Hepatic stellate cell (primary cell): Measurements from ENCODE around the gene THSD7B.
"Not testable (repeated sequence)": the region's sequence is repeated elsewhere in the genome, so short reads cannot be mapped to it uniquely, and the experiment has no call there.

ENCODE experiments used
- DNase-seq: peaks from one replicate; pipeline ENCODE4 v3.0.0; 2011; ENCODE audit warnings: low spot score

THSD7B gene

DNA sequence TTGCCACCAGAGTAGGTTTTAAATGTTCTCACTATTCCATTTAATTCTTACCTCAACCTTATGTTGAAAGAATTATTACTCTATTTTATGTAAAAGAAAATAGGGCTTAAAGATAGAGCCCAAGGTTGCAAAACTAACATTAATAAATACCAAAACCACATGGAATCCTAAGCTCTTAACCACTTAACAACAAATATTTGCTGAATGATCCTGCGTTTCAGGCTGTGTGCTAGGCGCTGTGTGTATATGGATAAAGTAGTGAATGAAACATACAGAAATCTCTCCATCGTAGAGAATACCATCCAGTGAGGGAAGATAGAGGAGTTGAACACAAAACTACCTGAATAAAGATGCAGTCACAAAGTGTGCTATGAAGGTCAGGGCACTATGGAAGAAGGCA lies 485.1 kb downstream of the THSD7B start:
- no peak for DNase-seq

DNA sequence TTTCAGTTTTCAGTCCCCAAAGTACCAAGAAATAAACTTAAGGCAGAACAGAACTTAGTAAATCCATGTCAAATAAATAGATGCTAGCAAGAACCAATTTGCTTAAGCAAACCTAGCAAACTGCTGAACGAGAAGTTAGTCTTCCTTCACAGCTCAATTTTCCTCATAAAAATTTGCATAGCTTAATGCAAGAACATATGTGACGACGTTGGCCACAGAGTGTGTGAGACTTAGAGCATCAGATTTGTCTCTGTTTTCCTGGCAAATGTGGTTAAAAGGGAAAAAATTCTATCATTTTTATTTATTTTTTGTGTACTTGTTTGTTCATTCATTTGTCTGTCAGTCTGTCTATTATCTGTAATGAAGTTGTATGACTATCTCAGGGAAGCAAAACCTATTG lies 485.7 kb downstream of the THSD7B start:
- DNase-seq, result no peak

DNA sequence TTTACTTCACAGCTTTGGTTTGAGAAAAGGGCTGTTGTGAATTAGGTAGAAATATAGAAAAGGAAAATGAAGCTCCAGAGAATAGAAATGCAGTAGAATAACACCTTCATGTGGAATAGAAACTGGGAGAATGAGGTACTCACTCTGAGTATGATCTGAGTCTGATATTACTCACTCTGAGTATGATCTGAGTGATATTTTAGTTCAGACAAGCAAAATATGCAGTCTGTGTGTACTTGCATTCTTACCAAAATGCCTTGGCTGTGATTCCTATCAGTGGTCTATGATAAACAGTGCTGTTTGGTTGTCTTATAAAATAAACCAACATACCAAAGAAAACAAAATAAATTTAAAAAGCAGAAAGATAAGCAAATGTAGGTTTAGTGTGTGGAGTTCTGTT lies 487.6 kb downstream of the THSD7B start:
- DNase-seq, result no peak

DNA sequence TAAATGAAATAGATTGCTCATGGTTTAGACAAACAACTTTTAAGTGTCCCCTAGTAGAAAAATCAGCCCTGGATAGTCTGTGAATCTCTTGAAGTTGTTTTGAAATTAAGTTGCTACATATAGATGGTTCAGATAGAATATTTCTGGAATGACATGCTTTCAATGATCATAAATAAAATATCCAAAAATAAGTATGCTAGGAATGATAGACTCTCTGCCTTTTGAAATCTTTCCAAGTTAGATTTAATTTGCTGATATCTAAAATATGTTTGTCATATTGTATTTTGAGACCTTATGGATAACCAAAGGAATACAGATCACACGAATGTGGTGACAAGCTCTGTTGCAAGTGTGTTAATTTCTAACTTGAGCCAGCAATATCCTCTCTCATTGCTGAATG lies 488.7 kb downstream of the THSD7B start:
- DNase-seq, result no peak

DNA sequence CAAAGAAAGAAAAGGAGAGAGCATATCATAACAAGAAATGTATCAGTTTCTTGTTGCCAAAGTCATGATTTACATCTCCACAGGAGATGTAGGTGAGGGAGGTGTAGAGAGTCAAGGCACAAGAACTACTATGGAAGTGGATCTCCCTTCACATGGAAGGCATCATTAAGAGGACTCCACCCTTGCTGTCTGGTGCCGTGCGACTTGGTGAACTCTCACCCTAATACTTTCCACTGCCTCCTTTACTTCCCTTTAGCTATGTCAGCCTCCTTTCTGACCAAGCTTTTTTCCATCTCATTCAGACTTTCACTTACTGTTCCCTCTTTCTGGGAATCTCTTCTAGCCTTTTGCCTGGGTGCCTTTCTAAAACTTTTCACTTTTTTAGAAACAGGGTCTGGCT lies 490.0 kb downstream of the THSD7B start:
- no peak for DNase-seq

DNA sequence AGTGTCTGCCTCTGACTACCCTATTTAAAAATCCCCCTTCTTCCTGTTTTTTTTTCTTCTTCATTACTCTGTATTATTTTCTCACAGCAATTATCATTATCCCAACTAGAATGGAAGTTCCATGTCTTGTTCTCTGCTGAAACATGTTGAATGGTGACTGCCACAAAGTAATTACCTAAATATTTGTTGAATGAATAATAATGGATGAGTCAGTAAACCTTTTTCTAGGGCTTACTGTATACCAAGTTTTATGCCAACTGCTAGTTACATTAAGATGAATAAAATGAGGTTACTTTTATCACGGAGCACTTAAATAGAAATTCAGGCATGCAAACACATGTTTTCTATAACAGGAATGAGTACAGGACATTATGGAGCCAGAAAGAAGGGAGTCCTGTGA lies 490.6 kb downstream of the THSD7B start:
- no peak for DNase-seq

DNA sequence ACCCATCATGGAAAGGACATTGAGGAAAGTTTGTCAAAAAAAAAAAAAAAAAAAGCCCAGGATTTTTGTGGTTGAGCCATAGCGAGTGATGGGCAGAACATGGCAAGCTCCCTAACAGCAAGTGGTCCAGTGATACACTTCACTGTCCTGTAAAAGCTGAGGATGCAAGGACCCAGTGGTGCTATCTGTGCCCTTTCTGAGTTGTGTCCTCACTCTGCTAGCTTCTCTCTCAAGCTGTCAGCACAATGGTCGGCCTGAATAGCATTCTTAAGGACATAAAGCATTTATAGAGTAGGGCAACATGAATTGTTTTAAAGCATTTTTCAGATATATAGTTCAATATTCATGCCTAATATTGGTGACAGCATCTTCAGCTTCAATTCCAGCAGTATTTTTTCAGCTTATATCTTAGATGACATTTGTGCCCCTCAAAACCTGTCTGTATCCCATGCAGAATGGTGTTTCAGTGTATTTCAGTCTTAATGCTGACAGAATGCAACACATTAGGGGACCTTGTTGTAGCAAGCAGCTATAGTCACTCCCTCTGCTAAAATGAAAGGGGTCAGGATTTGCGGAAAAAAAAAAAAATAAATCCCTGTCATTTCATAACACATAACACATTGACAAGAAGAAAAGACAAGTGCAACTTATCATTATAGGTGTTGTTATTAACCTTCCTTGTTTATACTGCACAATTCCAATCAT lies 496.7 kb downstream of the THSD7B start:
- no peak for DNase-seq

DNA sequence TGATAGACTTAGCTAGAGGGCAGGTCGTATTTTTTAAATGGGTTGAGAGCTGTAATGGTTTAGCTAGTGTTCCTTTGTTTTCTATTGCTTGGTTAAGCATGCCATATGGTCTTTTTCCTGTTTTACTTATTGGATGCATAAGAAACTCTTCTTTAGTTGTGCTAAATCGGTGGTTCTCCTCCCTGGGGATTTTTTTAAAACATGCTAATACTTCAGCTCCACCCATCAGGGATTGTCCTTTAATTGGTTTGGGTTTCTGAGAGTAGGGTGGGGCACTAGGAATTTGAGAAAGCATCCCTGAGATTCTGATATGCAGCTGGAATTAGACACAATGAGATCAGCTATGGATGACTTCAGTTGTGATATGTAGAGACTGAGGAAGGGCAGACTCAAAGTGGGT lies 497.2 kb downstream of the THSD7B start:
- no peak for DNase-seq

DNA sequence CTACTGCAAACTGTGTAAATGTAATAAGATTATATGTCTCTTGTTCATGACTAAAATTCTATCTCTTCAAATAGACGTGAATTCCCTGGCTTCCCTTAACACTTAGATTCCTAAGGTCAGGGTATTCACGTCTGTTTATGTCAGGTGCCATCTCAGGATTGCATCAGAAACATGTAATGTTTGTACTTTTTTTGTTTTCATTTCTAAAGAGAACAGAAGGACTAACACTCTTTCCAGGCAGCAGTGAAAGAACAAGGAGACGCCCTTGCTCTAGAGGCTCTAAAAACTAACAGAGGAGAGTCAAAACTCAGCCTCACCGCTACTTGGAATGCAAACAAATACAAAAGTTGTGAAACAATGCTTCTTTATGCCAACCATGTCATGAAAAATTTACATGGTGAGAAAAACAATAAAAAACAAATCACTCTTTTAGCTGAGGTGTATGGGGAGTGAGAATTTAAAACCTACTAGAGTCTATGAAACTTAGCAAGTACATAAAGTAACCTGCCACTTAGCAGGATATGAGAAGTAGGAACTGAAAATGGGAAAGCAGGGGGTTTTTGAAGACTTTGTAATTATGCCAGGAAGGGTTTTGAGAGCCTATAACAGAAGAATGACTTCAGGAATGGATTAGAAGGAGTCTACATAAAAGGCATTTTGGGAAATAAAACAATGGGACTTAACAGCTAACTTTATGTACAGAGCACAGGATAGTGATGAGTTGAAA lies 522.7 kb downstream of the THSD7B start:
- DNase-seq, result no peak

DNA sequence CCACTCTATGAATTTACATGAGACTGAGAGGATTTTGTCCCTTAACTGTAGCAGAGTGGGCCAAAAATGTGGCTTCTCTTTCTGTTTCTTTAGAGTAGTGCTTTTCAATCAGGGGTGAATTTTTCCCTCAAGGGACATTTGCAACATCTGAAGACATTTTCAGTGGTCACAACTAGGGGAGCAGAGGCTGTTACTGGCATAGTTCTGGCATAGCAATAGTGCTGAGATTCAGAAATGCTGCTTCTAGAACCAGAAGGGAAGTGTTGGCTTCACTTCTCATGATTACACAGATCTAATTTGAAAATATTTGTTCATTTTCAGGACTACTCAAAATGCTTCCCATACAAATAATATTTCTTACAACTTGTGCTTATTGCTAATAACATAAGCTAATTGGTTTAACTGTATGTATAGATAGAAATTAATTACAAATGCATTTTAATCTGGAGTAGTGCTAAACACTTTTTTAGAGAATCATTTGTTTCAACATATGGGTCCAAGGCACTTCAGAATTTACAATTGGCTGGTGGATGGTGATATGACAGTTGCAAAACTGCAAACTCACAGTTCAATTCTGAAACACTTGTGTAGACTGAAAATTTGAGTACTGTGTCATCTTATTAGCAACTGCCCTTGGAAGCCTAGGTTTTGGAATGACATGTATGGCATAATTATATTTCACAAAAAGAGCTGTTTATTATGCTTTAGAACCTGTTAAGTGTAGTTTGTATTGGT lies 526.7 kb downstream of the THSD7B start:
- no peak for DNase-seq

DNA sequence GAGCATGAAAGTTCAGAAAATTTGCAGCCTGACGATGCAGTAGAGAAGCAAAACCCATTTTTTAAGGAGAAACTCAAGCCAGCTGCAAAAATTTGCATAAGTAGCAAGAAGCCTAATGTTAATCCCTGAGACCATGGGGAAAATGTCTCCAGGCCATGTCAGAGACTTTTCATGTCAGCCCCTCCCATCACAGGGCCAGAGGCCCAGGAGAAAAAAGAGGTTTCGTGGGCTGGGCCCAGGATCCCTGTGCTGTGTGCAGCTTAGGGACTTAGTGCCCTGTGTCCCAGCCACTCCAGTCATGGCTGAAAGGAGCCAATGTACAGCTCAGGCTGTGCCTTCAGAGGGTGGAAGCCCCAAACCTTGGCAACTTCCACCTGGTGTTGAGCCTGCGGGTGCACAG lies 533.0 kb downstream of the THSD7B start:
- DNase-seq, result no peak

DNA sequence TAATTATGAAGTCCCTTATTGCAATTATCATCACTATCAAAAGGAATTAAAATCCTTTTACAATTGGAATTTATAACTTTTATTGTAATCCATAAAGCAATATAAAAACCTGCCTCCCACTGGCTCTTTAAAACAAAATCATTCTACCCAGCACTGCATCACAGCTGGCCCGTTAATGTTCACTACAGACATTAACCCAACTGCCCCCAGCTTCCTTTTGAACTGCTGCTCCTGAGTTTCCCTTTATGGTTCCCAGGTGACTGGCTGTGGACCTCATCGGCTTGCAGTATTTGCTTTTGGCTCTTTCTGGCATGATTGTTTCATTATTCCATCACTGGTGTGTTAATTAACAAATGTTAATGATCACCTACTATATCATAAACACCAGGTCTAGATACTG lies 535.6 kb downstream of the THSD7B start:
- no peak for DNase-seq

DNA sequence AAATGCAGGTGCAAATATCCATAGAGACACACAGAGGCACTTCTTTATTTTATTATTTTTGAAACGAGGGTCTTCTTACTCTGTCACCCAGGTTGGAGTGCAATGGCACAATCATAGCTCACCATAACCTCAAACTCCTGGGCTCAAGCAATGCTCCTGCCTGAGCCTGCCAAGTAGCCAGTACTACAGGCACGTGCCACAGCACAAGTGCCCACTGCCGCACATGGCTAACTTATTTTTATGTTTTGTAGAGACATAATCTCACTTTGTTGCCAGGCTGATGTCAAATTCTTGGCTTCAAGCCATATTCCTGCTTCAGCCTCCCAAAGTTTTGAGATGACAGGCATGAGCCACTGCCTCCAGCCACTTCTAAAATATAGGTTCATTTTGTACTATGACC lies 537.6 kb downstream of the THSD7B start:
- no peak for DNase-seq

DNA sequence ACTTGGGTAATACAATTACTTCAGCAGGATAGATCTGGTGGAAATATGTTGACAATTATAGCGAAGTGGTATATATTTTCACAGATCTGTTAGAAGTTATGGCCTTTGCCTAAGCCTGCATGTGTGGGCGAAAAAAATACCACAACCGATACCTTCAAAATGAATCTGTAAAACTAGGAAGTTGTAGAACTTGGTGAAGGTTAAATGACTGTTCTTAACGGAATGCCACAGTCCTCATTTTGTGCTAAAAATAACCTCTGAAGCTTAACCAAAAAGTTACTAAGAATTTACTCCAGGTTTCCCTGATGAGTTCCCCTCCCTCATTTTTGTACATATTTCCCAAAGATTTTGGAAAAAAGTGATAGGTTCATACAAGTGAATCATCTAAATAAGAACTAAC lies 550.7 kb downstream of the THSD7B start:
- DNase-seq, result no peak

DNA sequence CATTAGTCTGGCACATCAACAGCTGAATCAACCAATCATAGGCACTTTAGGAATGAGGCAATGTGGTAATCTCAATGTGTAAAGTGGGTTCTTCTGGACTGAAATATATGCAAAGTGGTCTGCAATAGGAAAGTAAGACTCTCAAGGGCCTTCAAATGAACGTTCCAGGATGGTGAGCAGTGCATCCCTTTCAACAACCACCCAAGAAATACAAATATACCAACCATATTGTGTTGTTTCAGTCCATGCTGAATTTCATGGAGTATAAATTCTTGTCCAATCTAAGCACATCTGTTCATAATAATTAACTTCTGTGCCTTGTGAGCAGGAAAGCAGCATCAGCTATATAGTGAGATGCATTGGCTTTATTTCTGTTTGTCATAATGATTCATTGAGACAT lies 556.2 kb downstream of the THSD7B start:
- no peak for DNase-seq

DNA sequence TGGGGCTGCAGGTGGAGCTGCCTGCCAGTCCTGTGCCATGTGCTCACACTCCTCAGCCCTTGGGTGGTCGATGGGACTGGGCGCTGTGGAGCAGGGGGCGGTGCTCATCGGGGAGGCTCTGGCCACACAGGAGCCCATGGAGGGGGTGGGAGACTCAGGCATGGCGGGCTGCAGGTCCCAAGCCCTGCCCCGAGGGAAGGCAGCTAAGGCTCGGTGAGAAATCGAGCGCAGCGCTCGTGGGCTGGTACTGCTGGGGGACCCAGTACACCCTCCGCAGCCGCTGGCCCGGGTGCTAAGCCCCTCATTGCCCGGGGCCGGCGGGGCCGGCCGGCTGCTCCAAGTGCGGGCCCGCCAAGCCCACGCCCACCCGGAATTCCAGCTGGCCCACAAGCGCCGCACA lies 566.2 kb downstream of the THSD7B start:
- not testable (repeated sequence) for DNase-seq

DNA sequence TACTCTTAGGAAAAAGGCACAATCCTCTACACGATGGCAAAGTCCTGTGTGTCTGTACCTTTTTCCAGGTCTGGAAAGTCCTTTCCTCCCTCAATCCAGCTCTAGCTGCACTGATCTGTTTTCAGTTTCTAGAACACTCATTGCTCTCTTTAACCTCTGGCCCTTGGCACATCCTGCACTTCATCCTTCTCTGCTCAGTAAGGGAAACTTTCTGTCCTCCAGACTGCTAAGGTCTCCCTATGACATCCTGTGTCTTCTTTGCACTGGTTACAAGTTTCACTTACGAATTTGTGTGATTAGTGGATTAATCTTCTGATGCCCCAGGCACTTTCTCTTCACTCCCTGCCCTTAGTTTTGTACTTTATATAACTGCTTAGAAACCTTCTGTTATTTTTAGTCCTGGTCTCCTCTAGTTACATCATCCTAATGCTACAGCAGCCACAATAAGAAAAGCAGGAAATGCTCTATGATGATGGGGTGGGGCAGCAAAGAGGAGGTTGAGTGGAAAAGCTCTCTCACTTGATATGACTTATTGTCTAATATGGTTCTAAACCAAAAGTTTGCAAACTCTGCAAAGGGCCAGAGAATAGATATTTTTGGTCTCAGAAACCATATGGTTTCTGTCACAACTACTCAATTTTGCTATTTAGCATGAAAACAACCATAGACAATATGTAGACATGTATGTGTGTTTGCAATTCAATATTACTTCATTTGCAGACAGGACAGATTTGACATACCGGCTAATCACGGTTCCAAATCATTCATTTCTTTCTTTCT lies 568.2 kb downstream of the THSD7B start:
- peak; percentile 14 for DNase-seq

DNA sequence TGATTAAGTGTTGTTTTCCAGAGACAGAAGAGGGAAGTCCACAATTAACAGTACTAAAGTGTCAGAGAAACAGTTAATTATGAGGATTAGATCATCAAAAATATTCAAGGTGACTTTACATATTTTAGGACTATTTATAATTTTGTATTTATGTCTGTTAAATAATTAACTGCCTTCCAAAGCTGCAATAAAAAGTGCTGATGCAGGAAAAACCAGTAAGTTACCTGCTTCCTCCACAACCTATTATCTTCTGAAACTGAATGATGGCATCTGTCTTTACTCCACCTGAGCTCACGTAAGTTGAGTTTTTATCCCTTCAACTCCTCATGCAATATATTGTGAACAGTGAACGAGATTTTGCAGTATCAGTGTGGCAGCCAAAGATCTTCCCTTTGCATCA lies 570.7 kb downstream of the THSD7B start:
- no peak for DNase-seq

DNA sequence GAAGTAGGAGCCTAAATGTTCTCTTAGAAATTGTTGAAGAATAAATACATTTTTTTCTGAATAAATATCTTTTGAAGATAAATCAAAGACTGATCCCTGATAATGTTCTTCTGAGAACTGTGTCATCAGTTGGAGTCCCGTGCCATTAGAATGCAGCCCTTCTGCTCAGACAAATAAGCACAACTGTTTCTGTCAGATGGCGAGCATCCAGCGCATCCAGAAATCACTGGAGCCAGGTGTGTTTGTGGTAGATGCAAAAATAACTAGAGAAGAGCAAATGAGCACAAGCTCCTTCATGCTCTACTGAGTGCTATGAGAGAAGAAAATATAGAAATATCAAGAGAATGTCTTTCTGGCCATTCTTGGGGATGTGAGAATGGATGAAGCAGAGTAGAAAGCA lies 573.7 kb downstream of the THSD7B start:
- DNase-seq, result no peak

DNA sequence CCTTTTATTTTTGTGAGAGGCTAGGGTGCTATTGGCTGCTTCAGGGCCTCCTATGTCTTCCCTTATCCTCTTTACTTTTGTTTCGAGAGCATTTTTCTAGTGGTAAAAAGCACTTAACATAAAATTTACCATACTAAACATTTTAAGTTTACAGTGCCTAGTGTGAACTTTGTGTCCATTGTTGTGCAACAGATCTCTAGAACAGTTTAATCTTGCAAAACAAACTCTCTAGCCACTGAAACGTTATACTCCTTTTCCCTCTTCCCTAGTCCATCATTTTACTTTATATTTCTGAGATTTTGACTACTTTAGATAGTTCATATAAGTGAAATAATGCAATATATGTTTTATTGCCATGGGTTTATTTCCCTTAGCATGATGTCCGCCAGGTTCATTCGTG lies 580.6 kb downstream of the THSD7B start:
- DNase-seq, result no peak

DNA sequence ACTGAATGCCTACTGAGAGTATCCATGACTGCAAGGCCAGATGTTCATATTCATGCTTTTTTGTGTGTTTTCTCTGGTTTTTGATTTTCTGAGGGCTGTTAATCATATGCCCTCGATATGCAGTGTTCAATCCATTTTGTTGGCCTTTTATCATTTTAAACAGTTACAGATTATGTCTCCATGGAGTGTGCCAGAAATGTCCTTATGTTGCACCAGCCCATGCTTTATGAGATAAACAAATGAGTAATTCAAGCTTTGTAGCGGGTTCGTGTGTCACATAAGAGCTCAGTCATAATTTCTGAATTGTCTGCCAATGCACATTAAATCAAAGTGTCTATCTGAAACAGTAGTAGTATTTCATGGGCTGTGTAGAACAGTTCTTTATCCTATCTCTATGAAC lies 583.0 kb downstream of the THSD7B start:
- DNase-seq, result no peak

DNA sequence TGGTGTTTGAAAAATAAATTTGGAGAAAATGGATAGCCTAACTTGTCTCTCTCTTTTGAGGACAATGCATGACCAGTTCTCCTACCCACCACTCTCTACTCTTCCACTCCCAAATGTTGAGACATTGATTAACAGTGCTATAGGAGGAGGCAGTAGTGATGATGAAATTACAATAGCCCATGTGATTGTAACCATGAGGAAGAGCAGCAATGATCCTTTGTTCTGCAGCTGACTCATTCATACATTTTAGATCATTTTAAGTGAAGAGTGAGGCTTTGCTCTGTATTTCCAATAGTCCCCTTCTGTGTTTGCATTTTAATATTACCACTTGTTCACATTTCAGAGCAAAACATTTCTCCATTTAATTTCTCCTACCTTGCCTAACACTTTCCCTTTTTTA lies 592.3 kb downstream of the THSD7B start:
- DNase-seq, result no peak

DNA sequence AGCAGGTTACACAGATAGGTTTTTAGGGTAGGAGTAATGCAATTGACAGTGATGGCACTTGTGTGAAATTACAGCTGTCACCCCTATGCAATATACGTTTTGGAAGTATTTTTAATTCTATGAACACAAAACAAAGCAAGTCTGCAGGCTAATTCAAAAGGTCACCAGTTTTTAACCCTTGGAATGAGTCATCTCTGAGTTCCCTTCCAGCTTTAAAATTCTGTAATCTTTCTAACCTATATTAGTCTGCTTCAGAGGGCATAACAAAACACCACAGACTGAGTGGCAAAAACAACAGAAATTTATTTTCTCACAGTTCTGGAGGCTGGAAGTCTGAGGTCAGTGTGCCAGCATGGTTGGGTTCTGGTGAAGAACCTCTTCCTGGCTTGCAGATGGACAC lies 602.0 kb downstream of the THSD7B start:
- no peak for DNase-seq
